Activated effector memory CD4-positive, alpha-beta T cell treated with anti-CD3 and anti-CD28 coated beads, Interleukin-2, amount 50 U/mL, for 16 hours (primary cell): ENCODE measurements around the gene PDGFB.

ENCODE experiments used
- DNase-seq: peaks from one replicate; pipeline ENCODE4 v3.0.0-alpha.2; 2020

The PDGFB gene

DNA sequence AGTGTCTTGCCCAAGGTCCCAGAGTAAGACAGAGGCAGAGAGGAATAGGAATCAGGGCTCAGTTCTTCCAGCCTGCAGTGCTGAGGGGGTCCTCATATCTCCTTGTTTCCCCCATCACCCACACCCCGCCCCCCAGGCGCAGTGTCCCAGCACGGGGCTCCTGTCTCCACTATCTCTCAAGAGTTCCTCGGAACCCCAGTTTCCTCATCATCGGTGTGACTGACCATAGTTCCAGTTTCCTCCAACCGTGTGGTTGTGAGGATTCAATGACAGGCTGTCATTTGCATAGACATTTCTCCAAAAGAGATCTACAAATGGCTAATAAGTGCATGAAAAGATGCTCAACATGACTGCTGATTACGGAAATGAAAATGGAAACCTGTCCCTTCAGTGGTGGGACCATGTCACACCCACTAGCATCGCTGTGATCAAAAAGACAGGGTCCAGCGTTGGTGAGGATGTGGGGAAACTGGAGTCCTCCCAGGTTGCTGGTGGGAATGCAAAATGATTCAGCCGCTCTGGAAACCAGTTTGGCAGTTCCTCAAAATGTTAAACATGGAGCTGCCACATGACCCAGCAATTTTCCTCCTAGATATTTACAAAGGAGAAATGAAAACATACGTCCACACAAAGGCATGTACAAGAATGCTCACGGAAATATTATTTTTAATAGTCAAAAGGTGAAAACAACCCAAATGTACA, 31.8 kb upstream of the PDGFB start:
- DNase-seq = no peak

DNA sequence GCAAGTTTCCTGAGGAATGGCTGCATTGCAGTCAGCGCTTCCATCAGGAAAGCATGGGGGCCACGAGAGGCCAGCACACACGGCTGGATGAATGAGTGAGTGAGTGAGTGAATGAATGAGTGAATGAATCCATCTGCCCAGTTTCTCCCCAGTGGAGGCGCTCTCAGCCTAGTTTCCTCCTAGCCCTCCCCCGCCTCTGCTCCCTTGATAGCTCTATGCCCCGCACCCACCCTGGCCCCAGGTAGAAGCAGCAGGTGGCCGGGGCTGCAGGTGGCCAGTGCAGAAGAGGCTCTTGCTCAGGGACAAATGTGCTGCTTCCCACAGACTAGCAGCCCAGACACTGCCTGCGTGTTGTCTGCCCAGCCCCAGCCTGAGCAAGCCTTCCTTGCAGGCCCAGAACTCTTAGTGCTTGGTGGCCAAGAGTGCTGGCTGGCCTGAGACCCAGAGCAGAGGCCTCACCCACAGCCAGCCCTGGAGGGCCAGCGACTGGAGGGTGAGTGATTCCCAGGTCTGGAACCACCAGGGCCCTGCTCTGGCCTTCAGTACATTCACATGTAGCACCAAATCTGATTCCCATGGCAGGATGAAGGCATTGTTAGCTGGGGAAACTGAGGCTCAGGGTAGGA, 31.1 kb upstream of the PDGFB start:
- DNase-seq = no peak

DNA sequence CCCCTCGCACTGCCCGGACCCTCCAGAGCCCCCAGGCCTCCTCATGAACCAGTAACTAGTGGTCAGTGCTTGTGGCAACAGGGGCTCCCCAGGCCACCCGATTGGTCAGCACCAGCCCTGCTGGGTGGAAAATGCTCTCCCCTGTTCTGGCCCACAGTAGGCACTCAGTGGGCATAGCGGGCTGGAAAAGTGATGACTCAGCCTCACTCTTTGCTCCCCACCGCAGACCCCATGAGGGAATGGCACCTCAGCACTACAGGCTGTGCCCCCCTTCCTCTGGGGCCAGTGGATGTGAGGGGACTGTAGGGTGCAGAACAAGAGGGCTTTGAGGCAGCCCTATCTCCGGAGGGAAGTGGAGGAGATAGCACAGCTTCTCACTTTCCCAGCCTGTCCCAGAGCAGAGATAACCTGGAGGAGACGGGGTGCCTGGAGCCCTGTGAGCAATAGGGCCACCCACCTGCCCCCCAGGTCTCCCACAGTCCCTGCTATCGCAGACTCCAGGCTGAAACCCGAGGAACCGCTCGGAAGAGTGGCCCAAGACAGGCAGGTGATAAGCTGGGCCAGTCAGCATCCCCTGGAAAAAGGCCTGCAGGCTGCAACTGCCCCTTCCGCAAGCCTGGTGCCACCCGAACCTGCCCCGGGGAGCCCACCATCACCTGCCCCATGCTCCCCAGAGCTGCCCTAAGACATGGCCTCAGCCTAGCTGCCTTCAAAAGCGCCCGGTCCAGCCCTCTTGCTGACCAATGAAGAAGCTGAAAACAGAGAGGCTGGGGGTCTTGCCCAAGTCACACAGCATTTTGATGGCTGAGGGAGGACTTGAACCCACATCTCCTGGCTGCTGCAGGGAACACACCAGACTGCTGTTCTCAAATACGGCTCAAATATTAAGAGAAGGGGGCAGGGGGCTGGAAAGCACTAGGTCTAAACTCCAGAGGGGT, 29.4 kb upstream of the PDGFB start:
- DNase-seq = no peak

DNA sequence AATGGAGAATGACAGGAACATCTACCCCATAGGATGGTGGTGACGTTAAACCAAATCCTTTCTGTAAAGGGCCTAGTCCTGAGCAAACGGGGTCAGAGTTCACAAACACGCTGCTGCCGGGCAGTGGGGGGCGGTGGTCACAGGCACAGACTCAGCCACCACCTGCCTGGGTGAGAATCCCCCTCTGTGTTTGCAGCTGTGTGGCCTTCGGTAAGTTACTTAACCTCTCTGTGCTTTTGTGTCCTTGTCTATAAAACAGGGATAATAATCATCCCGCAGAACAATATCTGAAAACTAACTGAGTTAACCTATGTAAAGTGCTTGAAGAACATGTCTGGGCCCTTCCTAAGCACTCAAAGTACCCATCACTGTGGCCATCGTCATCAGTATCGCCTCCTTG, 26.0 kb upstream of the PDGFB start:
- no peak for DNase-seq

DNA sequence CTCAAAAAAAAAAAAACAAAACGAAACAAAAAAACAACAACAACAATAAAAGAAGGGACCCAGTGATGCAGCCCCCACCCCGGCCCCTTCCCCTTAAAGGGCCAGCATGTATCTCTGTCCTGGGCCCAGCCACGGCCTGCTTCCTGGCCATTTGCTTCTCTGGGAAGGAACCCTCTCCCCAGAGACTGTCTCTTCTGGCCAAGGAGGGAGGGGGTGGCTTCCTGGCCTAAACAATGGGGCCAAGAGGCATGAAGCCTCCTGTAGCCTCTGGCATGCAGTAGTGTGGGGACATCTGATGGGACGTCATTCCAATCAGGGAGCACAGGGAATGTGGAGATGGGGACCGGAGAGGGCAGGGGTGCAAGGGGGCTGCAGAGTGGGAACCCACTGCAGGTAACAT, 25.5 kb upstream of the PDGFB start:
- no peak for DNase-seq

DNA sequence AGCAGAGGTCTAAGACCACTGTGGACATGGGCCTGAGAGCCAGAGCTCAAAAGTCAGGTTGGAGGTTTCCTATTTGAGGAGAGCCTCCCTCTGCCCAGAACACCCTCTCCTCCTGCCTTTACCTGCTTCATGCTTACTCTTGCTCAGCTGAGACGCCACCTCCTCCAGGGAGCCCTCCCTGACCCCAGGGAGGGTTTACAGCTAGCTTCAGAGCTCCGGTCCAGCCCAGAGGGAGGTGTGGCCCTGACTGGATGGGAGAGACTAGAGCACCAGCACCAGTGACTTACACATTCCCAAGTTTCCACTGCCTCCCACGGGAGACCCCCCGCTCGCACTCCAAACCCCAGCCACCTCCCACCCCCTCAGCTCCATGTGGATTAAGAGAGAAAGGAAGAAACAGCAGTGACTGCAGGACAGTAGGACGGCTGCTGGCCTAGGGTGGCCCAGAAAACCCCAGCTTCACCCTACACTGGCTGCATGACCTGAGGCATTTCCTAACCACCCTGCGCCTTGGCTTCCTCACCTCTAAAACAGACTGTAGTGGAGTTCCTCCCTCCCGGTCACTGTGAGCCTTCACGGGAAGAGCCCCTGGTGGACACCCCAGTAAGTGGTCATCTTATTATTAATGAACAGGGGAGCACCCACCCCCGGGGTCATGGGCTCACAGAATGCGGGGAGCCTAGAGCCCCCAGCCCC, 24.5 kb upstream of the PDGFB start:
- DNase-seq = no peak

DNA sequence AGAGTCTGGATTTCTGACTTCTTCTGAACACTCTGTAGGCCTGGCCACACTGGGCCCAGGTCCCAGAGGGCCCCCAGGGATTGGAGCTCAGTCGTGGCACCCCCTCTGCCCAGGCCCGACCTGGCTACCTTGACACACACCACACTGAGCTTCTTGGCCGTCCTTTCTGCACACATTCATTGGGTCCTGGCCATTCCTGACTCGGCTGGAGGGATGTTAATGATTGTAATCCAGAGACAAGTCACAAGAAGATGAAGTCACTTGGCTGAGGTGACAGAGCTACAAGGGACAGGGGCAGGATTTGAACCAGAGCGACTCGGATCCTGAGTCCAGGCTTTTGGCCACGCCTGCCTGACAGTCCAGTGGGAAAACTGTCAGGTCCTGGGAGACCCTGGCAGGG, 23.9 kb upstream of the PDGFB start:
- no peak for DNase-seq

DNA sequence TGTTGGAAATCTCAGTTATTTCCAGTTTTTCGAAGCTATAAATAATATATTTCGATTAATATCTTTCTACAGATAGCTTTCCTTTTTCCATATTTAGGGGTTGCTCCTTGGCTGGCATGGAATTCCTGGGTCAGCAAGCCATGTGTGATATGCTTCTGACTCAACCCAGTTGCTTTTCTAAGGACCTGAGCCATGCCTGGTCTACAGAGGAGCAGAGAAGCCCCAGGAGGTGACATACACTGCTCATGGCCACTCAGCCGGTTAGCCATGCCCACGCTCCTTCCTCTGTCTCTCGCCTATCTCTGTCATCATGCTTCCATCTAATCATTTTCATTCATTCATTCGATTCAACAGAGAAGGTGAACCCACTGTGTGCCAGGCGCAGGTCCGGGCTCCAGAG, 23.2 kb upstream of the PDGFB start:
- no peak for DNase-seq

DNA sequence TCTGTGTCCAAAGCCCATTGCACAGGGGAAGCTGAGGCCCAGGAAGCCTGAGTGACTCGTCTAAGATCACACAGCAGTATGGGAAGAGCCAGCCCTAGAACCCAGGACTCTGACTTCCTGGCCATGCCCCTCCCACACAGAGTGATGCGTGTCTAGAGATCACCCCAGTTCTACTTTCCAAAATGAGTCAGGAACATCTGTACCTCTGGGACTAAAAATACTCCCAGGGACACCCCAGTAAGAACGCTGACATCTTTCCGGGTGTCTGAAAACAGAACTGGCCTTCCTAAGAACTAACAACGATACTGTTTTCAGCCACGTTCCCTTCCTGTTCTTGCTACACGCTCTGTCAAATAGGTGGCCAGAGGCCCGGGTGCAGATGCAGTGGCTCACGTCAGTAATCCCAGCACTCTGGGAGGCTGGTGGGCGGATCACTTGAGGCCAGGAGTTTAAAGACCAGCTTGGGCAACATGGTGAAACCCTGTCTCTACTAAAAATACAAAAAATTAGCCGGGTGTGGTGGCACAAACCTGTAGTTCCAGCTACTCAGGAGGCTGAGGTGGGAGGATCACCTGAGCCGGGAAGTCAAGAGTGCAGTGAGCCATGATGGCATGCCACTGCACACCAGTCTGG, 21.7 kb upstream of the PDGFB start:
- DNase-seq = no peak

DNA sequence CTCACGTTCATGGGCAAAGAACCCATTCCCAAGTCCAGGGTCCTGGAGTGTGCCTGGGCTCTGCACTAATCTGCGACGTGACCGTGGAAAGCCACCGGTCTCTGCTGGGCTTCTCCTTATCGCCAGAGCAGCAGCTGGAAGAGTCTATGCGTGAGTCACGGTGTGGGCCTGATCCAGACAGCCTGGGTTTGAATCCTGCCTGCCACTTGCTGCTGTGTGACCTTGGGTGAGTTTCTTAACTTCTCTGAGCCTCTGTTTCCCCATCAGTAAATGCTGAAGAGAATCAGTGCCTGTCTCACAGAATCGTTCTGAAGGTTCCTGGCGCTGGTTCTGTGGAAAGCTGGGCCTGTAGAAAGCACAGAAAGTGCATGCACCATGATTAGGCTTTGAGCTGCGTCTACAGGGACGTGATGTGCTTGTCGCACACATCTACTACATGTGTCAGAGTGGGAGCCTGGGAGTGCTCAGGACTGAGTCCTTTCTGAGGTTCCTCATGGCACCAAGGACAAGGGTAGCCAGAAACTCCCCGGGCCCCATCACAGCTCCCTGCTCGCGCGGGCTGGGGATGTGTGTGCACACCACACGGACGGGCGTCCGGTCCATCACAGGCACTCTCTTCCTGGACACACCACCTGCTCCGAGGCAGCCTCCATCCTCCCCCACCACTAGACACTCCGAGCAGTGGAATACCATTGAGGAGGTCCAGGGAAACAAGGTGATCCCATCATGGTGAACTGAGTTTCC, 20.5 kb upstream of the PDGFB start:
- DNase-seq = no peak

DNA sequence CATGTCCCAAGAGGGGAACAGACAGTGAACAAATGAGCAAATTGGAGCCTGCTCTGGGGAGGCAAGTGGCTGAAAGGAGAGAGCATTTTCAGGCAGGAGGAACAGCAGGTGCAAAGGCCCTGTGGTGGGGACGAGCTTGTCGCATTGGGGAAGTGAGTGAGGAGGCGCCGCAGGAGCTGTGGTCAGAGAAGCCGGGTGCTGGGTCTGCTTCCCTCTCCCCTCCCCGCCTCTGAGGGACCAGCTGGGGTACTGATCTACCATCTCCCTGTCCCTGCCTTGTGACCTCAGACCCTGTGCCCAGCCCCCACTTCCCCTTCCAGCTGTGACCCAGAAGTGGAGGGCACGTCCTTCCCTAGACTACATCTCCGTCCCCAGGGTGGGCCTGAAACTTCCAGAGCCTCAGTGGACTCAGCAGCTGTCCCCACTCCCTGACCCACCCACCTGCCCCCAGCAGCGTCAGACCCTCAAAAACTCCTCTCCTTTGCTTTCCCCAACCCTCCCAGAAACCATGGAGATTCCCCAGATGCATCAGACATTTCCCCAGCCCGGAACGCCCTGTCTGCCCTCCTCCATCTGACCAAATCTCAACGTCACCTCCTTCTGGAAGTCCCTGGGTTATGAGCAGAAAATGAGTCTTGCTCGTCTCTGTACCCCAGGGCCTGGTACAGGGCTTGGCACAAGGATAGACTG, 19.7 kb upstream of the PDGFB start:
- DNase-seq = no peak

DNA sequence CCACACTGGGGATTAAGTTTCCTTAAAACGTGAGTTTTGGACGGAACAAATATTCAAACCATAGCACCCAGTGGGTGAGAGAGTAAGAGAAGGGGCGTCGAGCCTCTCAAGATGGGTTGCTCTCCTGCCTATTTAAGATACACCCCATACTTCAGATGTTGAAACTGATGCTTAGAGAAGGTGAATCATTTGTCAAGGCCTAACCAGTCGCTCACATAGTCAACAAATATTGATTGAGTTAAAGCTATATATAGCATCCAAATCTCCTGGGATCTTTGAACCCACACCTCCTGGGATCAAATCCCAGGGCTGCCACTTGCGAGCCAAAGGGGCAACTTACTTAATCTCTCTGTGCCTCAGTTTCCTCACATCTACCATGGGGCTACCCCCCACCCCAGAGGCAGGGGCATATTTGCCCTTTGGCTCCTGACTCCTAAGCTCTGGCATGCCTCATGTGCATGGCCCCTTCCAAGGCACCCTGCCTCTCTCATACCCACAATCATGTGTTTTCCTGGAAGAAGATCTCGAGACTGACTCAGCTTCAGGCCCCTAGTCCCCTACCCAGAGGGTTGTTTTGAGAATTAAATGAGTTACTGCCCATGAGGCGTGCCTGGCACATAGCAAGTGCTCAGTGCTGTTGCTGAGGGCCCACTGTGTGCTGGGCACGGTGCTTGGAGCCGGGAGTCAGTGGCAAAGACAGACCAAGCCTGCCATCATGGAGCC, 19.0 kb upstream of the PDGFB start:
- no peak for DNase-seq

DNA sequence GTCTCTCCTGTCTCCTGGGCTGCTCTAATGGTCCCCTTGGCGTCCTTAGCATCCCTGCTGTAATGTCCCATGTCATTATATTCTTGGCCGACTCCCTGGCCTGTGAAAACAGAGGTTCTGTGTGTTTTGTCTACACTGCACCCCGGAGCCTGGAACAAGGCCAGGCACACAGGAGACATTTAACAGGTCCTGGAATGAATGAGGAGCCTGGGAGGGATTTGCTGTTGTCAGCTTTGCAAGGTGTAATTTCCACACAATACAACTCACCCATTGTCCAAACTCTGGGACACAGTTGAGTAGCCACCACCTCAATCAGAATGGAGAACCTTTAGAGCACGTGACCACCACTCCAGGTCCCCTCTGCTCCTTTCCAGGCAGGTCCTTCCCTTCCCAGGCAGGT, 14.9 kb upstream of the PDGFB start:
- DNase-seq = no peak

DNA sequence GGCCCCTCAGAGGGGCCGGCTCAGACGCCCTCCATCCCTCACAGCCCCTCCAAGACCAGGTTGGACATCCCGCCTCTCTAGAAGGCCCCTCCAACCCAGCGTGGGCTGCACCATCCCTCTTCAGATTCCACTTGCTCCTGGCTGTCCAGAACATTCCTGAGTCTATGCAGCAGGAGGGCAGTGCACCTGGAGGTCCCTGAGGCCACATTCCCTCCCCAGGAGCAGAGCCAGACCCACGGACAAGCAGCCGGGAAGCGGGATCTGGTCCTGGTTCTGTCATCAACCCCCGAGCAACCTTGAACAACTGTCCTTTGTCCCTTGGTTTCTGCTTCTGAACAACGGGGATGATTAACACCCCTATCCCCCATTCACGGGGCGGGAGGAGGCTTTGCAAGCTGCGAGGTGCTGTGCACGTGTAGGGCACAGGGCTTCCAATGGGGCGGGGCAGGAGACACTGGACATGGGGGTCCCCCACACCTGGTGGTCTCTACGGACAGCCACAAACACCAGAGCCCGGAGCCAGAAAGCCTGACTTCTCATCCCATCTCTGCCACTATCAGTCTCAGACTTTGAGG, 13.2 kb upstream of the PDGFB start:
- no peak for DNase-seq

DNA sequence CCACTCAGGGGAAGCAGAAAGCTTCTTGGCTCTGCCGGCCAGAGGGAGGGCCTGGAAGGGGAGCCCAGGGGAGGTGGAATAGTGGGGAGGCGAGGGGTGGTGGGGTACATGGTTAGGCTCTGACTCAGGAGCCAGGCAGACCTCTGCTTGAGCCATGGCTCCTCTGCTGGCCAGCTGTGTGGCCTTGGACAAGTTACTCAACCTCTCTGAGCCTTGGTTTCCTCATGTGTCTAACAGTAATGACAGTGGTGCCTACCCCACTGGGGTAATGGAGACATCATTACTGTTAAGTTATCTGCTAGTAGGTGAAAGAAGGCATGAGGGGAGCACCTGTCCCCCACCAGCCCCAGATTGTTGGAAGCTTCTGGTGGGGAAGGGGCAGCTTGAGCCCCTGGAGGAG, 12.2 kb upstream of the PDGFB start:
- DNase-seq = no peak

DNA sequence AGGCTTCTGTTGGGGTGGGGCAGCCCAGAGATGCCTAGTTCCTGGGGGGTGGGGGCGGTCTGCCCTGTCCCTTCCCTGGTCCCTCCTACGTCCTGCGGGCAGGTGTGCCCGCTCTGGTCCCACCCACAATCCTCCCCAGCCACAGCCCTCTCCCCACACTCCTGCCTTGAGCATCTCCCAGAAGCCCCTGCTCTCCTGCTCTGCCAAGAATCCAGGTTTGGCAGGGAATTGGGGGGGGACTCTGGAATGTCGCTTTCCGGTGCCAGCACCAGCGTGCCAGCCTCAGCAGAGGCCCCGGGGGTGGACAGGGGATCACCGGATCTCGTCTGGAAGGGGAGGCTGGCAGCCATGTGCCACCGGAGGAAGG, 11.4 kb upstream of the PDGFB start:
- DNase-seq = no peak

DNA sequence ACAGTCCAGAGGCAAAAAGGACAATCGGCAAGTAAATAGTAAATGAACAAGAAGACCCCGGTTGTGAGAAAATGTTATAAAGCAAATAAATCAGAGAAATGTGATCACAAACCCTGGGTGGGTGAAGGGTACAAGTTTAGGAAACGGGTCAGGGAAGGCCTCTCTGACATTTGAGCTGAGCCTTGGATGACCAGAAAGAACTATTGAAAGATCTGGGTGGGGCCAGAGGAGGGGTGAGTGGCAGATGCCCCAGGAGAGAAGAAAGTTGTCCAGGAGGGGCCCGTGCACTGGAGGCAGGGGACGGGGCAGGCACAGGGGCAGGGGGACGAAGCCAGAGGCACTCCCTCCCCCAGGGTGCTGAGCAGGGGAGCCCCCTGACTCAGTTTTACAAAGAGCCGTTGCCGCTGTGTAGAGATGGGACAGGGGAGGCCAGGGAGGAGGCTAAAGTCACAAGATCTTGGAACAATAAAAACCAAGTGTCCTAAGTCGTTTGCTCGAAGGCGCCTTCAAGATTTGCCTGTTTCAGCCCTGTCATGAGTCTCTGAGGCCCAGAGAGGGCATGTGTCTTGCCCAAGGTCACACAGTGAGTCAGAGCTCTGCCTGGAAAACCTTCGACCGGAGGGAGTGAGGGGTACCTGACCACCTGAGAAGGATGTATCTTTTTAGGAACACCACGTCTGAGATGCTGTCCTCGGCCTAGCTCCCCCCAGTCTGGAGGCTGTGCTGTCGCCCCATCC, 10.8 kb upstream of the PDGFB start:
- no peak for DNase-seq

DNA sequence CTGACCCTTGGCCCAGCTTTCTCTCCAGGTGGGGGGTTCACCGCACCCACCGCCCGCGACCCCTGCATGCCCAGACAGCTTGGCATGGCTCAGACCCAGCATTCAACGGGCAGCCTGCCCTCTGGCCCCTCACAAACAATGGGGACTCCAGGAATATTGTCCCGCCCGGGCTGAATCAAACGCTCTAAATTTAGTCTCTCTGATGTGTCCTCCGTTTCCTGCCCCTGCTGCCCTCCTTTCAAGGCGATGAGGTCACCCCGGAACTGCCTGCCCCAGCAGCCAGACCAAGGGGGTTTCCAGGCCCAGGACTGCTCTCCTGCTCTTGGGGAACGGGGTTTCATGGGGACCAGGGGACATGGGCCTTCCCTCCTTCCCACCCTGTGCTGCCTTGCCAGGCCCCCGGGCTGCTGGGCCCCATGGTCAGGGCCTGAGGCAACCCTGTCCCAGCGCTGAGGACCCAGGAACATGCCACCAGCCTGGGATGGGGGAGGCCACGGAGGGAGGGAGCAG, 10.1 kb upstream of the PDGFB start:
- peak; percentile 77 for DNase-seq

DNA sequence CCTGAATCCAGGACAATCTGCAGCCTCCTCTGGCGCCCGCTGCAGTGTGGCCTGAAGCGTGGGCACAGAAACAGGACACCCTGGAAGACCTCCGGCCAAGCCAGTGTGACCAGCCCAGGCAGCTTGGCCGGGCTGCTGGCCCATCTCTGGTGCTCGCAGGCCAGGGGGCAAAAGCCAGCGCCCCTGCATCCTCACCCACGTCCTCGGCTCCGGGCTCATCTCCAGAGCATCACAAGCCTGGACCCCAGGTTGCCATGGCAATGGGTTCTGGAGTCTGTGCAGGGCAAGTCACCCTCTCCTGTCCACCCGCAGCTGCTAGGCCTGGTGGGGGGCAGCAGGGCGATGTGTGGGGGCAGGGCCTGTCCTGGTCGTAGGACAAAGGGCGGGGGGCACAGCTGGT, 9.3 kb upstream of the PDGFB start:
- no peak for DNase-seq
